B cell (primary cell): ENCODE results near the gene PDE4A. TPM values are rescaled to one million over a fixed set of nuclear protein-coding genes. Genes with fewer than 3 reads are reported as not detected.

Source experiments
- ATAC-seq: fragments of 200-7000 bp; cut with Tn5 transposase; one replicate; pipeline ENCODE4 v1.10.0; 2021; ENCODE audit warnings: low read depth, mild to moderate bottlenecking, moderate number of reproducible peaks, moderate library complexity
- CTCF ChIA-PET: fragments of 350-600 bp; sonication (Branson Sonifier 250); formaldehyde crosslinking; loops from one replicate; lab custom pipeline; 2021; ENCODE audit warnings: antibody characterized with exemption, inconsistent platforms; lab: Charles Lee
- POLR2A ChIA-PET: fragments of 350-600 bp; sonication (Branson Sonifier 250); formaldehyde crosslinking; loops from one replicate; lab custom pipeline; 2021; ENCODE audit warnings: antibody characterized with exemption; lab: Charles Lee
- DNase-seq: peaks from one replicate; pipeline ENCODE4 v3.0.0; 2013
- H2AFZ ChIP-seq: 2 replicates; pipeline ENCODE4 v1.6.1; 2012; ENCODE audit warnings: mild to moderate bottlenecking, low read depth, low read length; ENCODE audit not compliant: insufficient read depth, poor library complexity, severe bottlenecking
- H3K27ac ChIP-seq, 2 donors: 1 replicate in 1 of 2; 2 replicates in 1 of 2; pipeline ENCODE4 v1.5.1; 2012 to 2013; ENCODE audit warnings: low read length in 2 of 2, mild to moderate bottlenecking in 2 of 2, moderate library complexity in 1 of 2
- H3K27me3 ChIP-seq, 4 experiments: fragments of 200-600 bp in 1 of 4; sonication (generic) in 1 of 4; replicated peaks in 1 of 4; 1 replicate in 2 of 4; 2 replicates in 2 of 4; pipeline versions ENCODE4 v1.6.1 to v1.7.0; 2013 to 2016; ENCODE audit warnings: low read length in 3 of 4, mild to moderate bottlenecking in 2 of 4, mixed read lengths in 1 of 4, moderate library complexity in 1 of 4; ENCODE audit not compliant: insufficient read depth in 4 of 4, control insufficient read depth in 3 of 4; ENCODE audit errors: control extremely low read depth in 1 of 4
- H3K36me3 ChIP-seq, 2 experiments: replicated peaks in 1 of 2; 1 replicate in 1 of 2; 2 replicates in 1 of 2; pipeline versions ENCODE4 v1.6.1 to v1.7.1; 2013; ENCODE audit warnings: low read length in 1 of 2; ENCODE audit not compliant: insufficient read depth in 2 of 2, control insufficient read depth in 1 of 2; ENCODE audit errors: control extremely low read depth in 1 of 2, extremely low read depth in 1 of 2
- H3K4me1 ChIP-seq, 2 donors: fragments of 200-600 bp in 1 of 2; sonication (generic) in 1 of 2; 1 replicate in 1 of 2; 2 replicates in 1 of 2; pipeline versions ENCODE4 v1.5.1 to v1.6.1; 2013 to 2017; ENCODE audit warnings: low read length in 2 of 2; ENCODE audit not compliant: control insufficient read depth in 2 of 2, insufficient read depth in 2 of 2
- H3K4me2 ChIP-seq: replicated peaks from 2 replicates; pipeline ENCODE3; 2012; ENCODE audit warnings: mild to moderate bottlenecking, low read depth, low read length; ENCODE audit not compliant: poor library complexity, severe bottlenecking
- H3K4me3 ChIP-seq, 5 experiments: fragments of 200-600 bp in 1 of 5; sonication (generic) in 1 of 5; 1 replicate in 3 of 5; 2 replicates in 2 of 5; pipeline versions ENCODE4 v1.5.1 to v1.7.0; 2011 to 2016; ENCODE audit warnings: low read length in 4 of 5, mild to moderate bottlenecking in 4 of 5, low read depth in 2 of 5, control low read depth in 1 of 5, moderate library complexity in 1 of 5; ENCODE audit not compliant: insufficient read depth in 1 of 5; ENCODE audit errors: control extremely low read depth in 1 of 5, extremely low read depth in 1 of 5
- H3K79me2 ChIP-seq: fragments of 200-600 bp; sonication (generic); one replicate; pipeline ENCODE4 v1.6.0; 2016; ENCODE audit warnings: low read length; ENCODE audit not compliant: control insufficient read depth, insufficient read depth
- H3K9ac ChIP-seq: fragments of 200-600 bp; sonication (generic); 2 replicates; pipeline ENCODE4 v1.6.1; 2017; ENCODE audit warnings: mild to moderate bottlenecking, low read length, moderate library complexity
- H3K9me3 ChIP-seq, 3 donors: one replicate each; pipeline versions ENCODE4 v1.6.1 to v1.7.1; 2013; ENCODE audit warnings: low read length in 2 of 3; ENCODE audit not compliant: control insufficient read depth in 2 of 3, insufficient read depth in 1 of 3; ENCODE audit errors: control extremely low read depth in 1 of 3
- H4K20me1 ChIP-seq: 2 replicates; pipeline ENCODE4 v1.6.0; 2012; ENCODE audit warnings: mild to moderate bottlenecking, low read length; ENCODE audit not compliant: insufficient read depth, control insufficient read depth, poor library complexity, severe bottlenecking
- H3K27ac Mint-ChIP-seq: one replicate; pipeline ENCODE4 v1.8.0; 2021; ENCODE audit warnings: mixed read lengths
- H3K27me3 Mint-ChIP-seq: one replicate; pipeline ENCODE4 v1.8.0; 2021; ENCODE audit warnings: mixed read lengths
- H3K4me1 Mint-ChIP-seq: one replicate; pipeline ENCODE4 v1.8.0; 2021; ENCODE audit warnings: mixed read lengths
- H3K4me3 Mint-ChIP-seq: one replicate; pipeline ENCODE4 v1.8.0; 2021; ENCODE audit warnings: mixed read lengths
- H3K9me3 Mint-ChIP-seq: one replicate; pipeline ENCODE4 v1.8.0; 2022; ENCODE audit warnings: mixed read lengths; ENCODE audit not compliant: insufficient read depth
- CTCF ChIP-seq: fragments of 200-600 bp; IDR thresholded peaks from one replicate; pipeline ENCODE4 v1.8.0; 2022; ENCODE audit warnings: antibody characterized with exemption, mild to moderate bottlenecking
- EZH2 ChIP-seq: IDR thresholded peaks from 2 replicates; pipeline ENCODE4 v1.6.1; 2012; ENCODE audit warnings: borderline replicate concordance, low read depth, mild to moderate bottlenecking, moderate library complexity, low read length; ENCODE audit not compliant: insufficient read depth, poor library complexity, severe bottlenecking
- WGBS: methylation state at CpG from one replicate; pipeline ENCODE4 v1.1.5; 2013; ENCODE audit warnings: missing lambda C conversion rate; ENCODE audit not compliant: insufficient coverage; 5-methylcytosine and 5-hydroxymethylcytosine counted together
- intact Hi-C: fragments of 100-400 bp; cut with micrococcal nuclease; formaldehyde crosslinking; loops from one replicate; pipeline ENCODE4 v1.10.0; 2022
- polyA plus RNA-seq: library from polyadenylated mRNA; depleted of rRNA; stranded (reverse); fragments of >200 nt; gene quantifications from 2 replicates; pipeline ENCODE4 v1.2.3, GENCODE V29; 2012
- total RNA-seq, 2 donors: library from RNA; stranded (reverse); fragments of 120-200 nt in 1 of 2; gene quantifications; 1 replicate in 1 of 2; 2 replicates in 1 of 2; pipeline versions ENCODE4 v1.2.3 to v1.2.4, GENCODE V29; 2013 to 2022

The PDE4A gene
- total and polyA plus RNA-seq, 2 donors (not counting 1 experiment from before 2014, with no cell fraction given): 1.5 to 10.9 TPM

- no peak for DNase-seq
- no peaks in the 10 kb centered on the region for H3K4me1 Mint-ChIP-seq
- no peaks in the 10 kb centered on the region for H3K9me3 Mint-ChIP-seq
- no peak for TF ChIP-seq CTCF
- TF ChIP-seq EZH2: no peak
- ChIA-PET CTCF (no interaction called here), POLR2A (no interaction called here)
- no peaks in the 10 kb centered on the region for H3K9me3 ChIP-seq
- no peak for ATAC-seq
- H3K4me1 ChIP-seq: peaks cover under 1% of the 10 kb centered on the region in 2 donors
- H3K79me2 ChIP-seq: no peaks in the 10 kb centered on the region
- intact Hi-C loops: no loop called here
- H3K27ac Mint-ChIP-seq: no peak overlapping the region
- H2AFZ ChIP-seq: no peak overlapping the region
- no peak overlapping the region for H3K9ac ChIP-seq
- no peak overlapping the region for H3K4me2 ChIP-seq
- no peaks in the 10 kb centered on the region for H3K36me3 ChIP-seq
- no peak overlapping the region for H3K4me3 Mint-ChIP-seq
- no peak overlapping the region for H3K4me3 ChIP-seq
- no peak overlapping the region for H3K27ac ChIP-seq
- H4K20me1 ChIP-seq: no peaks in the 10 kb centered on the region
- no peaks in the 10 kb centered on the region for H3K27me3 ChIP-seq
- 97% methylated on average over 3 of the region's 5 CpGs for WGBS
- H3K27me3 Mint-ChIP-seq: peaks cover 6% of the 10 kb centered on the region
Measured at GRCh38 chr19:10473192-10473591, 52.9 kb downstream of the PDE4A start.

GRCh38 chr19:10474962-10475451 is 54.7 kb downstream of the PDE4A start:
- intact Hi-C loops: no loop called here
- no peak overlapping the region for H3K9ac ChIP-seq
- Mint-ChIP-seq H3K27ac (no peak overlapping the region), H3K9me3 (no peaks in the 10 kb centered on the region), H3K27me3 (no peaks in the 10 kb centered on the region), H3K4me1 (peaks cover 12% of the 10 kb centered on the region), H3K4me3 (no peak overlapping the region)
- peaks cover 9 to 13% of the 10 kb centered on the region in 2 donors for H3K4me1 ChIP-seq
- no peak overlapping the region for H3K4me3 ChIP-seq
- DNase-seq (no peak), ATAC-seq (no peak)
- H4K20me1 ChIP-seq: no peaks in the 10 kb centered on the region
- CTCF ChIA-PET: interaction anchor here (0.7 to 1.4 kb wide), 3 partner anchors 8 to 92 kb away, joined by 3 to 5 read pairs (median 3); no protein-coding TSS in a partner anchor
- TF ChIP-seq EZH2 (no peak), CTCF (no peak)
- WGBS: 54% methylated on average over 5 of the region's 6 CpGs
- no peaks in the 10 kb centered on the region for H3K9me3 ChIP-seq
- no peak overlapping the region for H2AFZ ChIP-seq
- H3K79me2 ChIP-seq: no peaks in the 10 kb centered on the region
- no peak overlapping the region for H3K27ac ChIP-seq
- H3K27me3 ChIP-seq: no peaks in the 10 kb centered on the region
- POLR2A ChIA-PET: no interaction called here
- no peaks in the 10 kb centered on the region for H3K36me3 ChIP-seq
- H3K4me2 ChIP-seq: no peak overlapping the region
